Right lobe of liver (tissue), 6 donors: ENCODE results near the gene RAX. TPM values are rescaled to one million over a fixed set of nuclear protein-coding genes. Genes with fewer than 3 reads are reported as not detected.

Source experiments
- ATAC-seq, 4 donors: fragments of 200-7000 bp; cut with Tn5 transposase; one replicate each; pipeline ENCODE4 v1.9.1; 2020; ENCODE audit warnings: mild to moderate bottlenecking in 4 of 4, moderate library complexity in 4 of 4
- DNase-seq, 3 donors: peaks; one replicate each; pipeline ENCODE4 v3.0.0-alpha.2; 2020
- H3K27ac ChIP-seq, 3 donors: fragments of 200-600 bp; one replicate each; pipeline ENCODE4 v1.8.0; 2022
- H3K27me3 ChIP-seq, 2 donors: fragments of 200-600 bp; one replicate each; pipeline ENCODE4 v1.8.0; 2022
- H3K36me3 ChIP-seq, 4 donors: fragments of 200-600 bp; sonication (generic) in 1 of 4; one replicate each; pipeline versions ENCODE4 v1.5.1 to v1.8.0; 2017 to 2022; ENCODE audit warnings: control low read depth in 1 of 4
- H3K4me1 ChIP-seq, 4 donors: fragments of 200-600 bp; sonication (generic) in 1 of 4; one replicate each; pipeline versions ENCODE4 v1.5.1 to v1.8.0; 2017 to 2022; ENCODE audit warnings: control low read depth in 1 of 4
- H3K4me3 ChIP-seq, 3 donors: fragments of 200-600 bp; one replicate each; pipeline ENCODE4 v1.8.0; 2022
- H3K9me3 ChIP-seq, 4 donors: fragments of 200-600 bp; sonication (generic) in 1 of 4; one replicate each; pipeline versions ENCODE4 v1.5.1 to v1.8.0; 2017 to 2022; ENCODE audit warnings: control low read depth in 1 of 4
- CTCF ChIP-seq, 4 donors: fragments of 200-600 bp in 3 of 4; fragments of 450-650 bp in 1 of 4; IDR thresholded peaks; one replicate each; pipeline versions ENCODE4 v1.5.1 to v1.8.0; 2016 to 2022; ENCODE audit warnings: antibody characterized with exemption in 4 of 4, mild to moderate bottlenecking in 2 of 4
- POLR2A ChIP-seq: fragments of 450-650 bp; IDR thresholded peaks from one replicate; pipeline ENCODE4 v1.6.1; 2017; ENCODE audit warnings: antibody characterized with exemption, mild to moderate bottlenecking
- WGBS: methylation state at CpG from one replicate; pipeline ENCODE4 v1.1.6; 2018; ENCODE audit warnings: low coverage, low lambda C conversion rate; ENCODE audit not compliant: insufficient coverage; ENCODE audit errors: missing lambda C conversion rate; 5-methylcytosine and 5-hydroxymethylcytosine counted together
- intact Hi-C, 2 donors: fragments of 100-400 bp; cut with DNase I; formaldehyde crosslinking; loops; one replicate each; pipeline versions ENCODE4 v1.11.2 to v1.14.1; 2022
- total RNA-seq, 6 experiments: library from RNA; depleted of rRNA in 2 of 6; stranded (reverse); fragments of >200 nt in 2 of 6; fragmentation: NEBNext Ultra II Directional in 3 of 6; extraction: Animal tissue kit (Norgen Biotek cat#: 25700) in 3 of 6; gene quantifications; one replicate each; pipeline versions ENCODE4 v1.1.0 to v1.2.4, GENCODE V29; 2016 to 2023
- donor health status: DM: no; HTN: yes; CAD: no.
- donor health status: DM: no; HTN: no; CAD: no.
- donor health status: DM: no; HTN: no; CAD: no.
- donor health status: DM: no; HTN: yes; CAD: no.
- donor health status: DM: no; HTN: yes; CAD: no.

RAX gene
- total RNA-seq, 6 experiments from 2014 or later = not detected

- no peak for TF ChIP-seq POLR2A
- no peak for TF ChIP-seq CTCF (IDR thresholded peaks at IDR 0.05)
- 52% methylated on average over 4 of the region's 4 CpGs for WGBS
- Histone ChIP-seq H3K9me3 (no peaks in the 10 kb centered on the region), H3K4me3 (no peak overlapping the region), H3K27ac (no peak overlapping the region), H3K27me3 (no peaks in the 10 kb centered on the region), H3K4me1 (peaks cover 0 to 4% (median 0%) of the 10 kb centered on the region in 4 donors), H3K36me3 (no peaks in the 10 kb centered on the region)
- no peak for DNase-seq
- intact Hi-C loops = no loop called here
- ATAC-seq = no peak
Observed at GRCh38 chr18:59246796-59247195, 26.5 kb downstream of the RAX start.

- DNase-seq = no peak
- H3K27ac ChIP-seq = no peak overlapping the region
- H3K36me3 ChIP-seq = no peaks in the 10 kb centered on the region
- WGBS = 68% methylated on average over 2 of the region's 2 CpGs
- H3K4me3 ChIP-seq = no peak overlapping the region
- no peak for ATAC-seq
- TF ChIP-seq POLR2A = no peak
- TF ChIP-seq CTCF (IDR thresholded peaks at IDR 0.05) = no peak
- intact Hi-C loops = no loop called here
- no peaks in the 10 kb centered on the region for H3K9me3 ChIP-seq
- no peaks in the 10 kb centered on the region for H3K27me3 ChIP-seq
- H3K4me1 ChIP-seq = no peaks in the 10 kb centered on the region
Observed at GRCh38 chr18:59242906-59243305, 30.3 kb downstream of the RAX start.

- WGBS = 41% methylated on average over 4 of the region's 4 CpGs
- Histone ChIP-seq H3K36me3 (no peaks in the 10 kb centered on the region), H3K27ac (no peak overlapping the region), H3K9me3 (no peaks in the 10 kb centered on the region), H3K27me3 (no peaks in the 10 kb centered on the region), H3K4me1 (no peaks in the 10 kb centered on the region), H3K4me3 (no peak overlapping the region)
- intact Hi-C loops = no loop called here
- DNase-seq = no peak
- ATAC-seq = no peak
- no peak for TF ChIP-seq POLR2A
- TF ChIP-seq CTCF (IDR thresholded peaks at IDR 0.05) = no peak
Observed at GRCh38 chr18:59239642-59240041, 33.6 kb downstream of the RAX start.

GRCh38 chr18:59238385-59238784 is 34.9 kb downstream of the RAX start:
- DNase-seq = no peak
- TF ChIP-seq POLR2A (no peak), CTCF (IDR thresholded peaks at IDR 0.05) (no peak)
- Histone ChIP-seq H3K9me3 (no peaks in the 10 kb centered on the region), H3K27me3 (no peaks in the 10 kb centered on the region), H3K27ac (no peak overlapping the region), H3K36me3 (no peaks in the 10 kb centered on the region), H3K4me1 (no peaks in the 10 kb centered on the region), H3K4me3 (no peak overlapping the region)
- intact Hi-C loops = no loop called here
- no peak for ATAC-seq

- intact Hi-C loops = no loop called here
- WGBS = 67% methylated on average over 6 of the region's 6 CpGs
- no peak overlapping the region for H3K27ac ChIP-seq
- H3K36me3 ChIP-seq = no peaks in the 10 kb centered on the region
- no peaks in the 10 kb centered on the region for H3K27me3 ChIP-seq
- no peak for TF ChIP-seq POLR2A
- no peak for TF ChIP-seq CTCF (IDR thresholded peaks at IDR 0.05)
- H3K4me3 ChIP-seq = no peak overlapping the region
- H3K4me1 ChIP-seq = no peaks in the 10 kb centered on the region
- DNase-seq (no peak), ATAC-seq (no peak)
- H3K9me3 ChIP-seq = no peaks in the 10 kb centered on the region
Observed at GRCh38 chr18:59233017-59233410, 40.2 kb downstream of the RAX start.
